Tibial nerve (tissue), 4 donors: ENCODE results near the gene PARD3B.

Experiments
- EP300 ChIP-seq, 2 donors: sonication (generic); formaldehyde crosslinking; IDR thresholded peaks; one replicate each; pipeline ENCODE4 v1.6.1; 2017; ENCODE audit warnings: antibody characterized with exemption in 2 of 2, mild to moderate bottlenecking in 1 of 2
- POLR2A ChIP-seq, 2 donors: fragments of 450-650 bp; IDR thresholded peaks; one replicate each; pipeline ENCODE4 v1.6.1; 2017; ENCODE audit warnings: antibody characterized with exemption in 2 of 2, mild to moderate bottlenecking in 2 of 2, moderate library complexity in 2 of 2
- TF ChIP-seq, protein P1 (sequence below), 5 experiments: fragments of 200-600 bp in 3 of 5; fragments of 450-650 bp in 2 of 5; sonication (generic) in 3 of 5; IDR thresholded peaks; one replicate each; pipeline ENCODE4 v1.5.1; 2016 to 2019; ENCODE audit warnings: antibody characterized with exemption in 5 of 5, mild to moderate bottlenecking in 3 of 5, moderate library complexity in 2 of 5

DNA sequence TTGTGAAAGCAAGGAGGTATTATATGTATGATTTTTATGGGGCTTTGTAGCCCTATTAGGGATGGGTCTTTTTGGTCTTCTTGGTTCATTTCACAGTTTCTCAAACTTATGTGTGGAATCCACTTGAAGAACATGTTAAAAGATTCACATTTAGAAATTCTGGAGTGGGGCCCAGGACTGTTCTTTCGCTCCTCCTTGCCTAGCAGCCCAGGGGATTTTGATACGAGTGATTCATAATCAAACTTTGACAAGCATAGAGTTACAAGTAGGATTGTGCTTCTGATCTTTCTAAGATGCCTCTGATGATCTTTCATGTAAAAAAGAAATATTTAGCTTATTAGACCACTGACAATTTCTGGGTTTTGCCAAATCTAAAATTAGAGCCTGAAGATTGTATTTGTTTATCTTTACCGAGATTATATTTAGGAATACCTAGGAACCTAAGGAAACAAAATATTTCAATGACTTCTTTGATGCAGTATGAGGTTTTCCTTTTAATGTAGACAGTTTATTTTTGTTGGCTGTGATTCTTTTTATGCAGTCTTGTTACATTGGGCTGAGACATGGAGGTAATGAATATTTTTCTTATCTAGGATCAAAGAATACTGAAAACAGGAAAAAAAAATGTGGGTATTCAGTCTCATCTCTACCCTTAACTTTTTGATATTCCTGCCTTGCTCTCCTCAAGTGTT is 324.0 kb downstream of the PARD3B start:
- TF ChIP-seq, protein P1, sequence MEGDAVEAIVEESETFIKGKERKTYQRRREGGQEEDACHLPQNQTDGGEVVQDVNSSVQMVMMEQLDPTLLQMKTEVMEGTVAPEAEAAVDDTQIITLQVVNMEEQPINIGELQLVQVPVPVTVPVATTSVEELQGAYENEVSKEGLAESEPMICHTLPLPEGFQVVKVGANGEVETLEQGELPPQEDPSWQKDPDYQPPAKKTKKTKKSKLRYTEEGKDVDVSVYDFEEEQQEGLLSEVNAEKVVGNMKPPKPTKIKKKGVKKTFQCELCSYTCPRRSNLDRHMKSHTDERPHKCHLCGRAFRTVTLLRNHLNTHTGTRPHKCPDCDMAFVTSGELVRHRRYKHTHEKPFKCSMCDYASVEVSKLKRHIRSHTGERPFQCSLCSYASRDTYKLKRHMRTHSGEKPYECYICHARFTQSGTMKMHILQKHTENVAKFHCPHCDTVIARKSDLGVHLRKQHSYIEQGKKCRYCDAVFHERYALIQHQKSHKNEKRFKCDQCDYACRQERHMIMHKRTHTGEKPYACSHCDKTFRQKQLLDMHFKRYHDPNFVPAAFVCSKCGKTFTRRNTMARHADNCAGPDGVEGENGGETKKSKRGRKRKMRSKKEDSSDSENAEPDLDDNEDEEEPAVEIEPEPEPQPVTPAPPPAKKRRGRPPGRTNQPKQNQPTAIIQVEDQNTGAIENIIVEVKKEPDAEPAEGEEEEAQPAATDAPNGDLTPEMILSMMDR (IDR thresholded peaks at IDR 0.05), result no peak
- no peak for TF ChIP-seq POLR2A (IDR thresholded peaks at IDR 0.05)
- no peak for TF ChIP-seq EP300 (IDR thresholded peaks at IDR 0.05)
